HG02588 (cell line): ENCODE measurements around the gene HAVCR1.

Experiments
- ATAC-seq: cut with Tn5 transposase; IDR thresholded peaks from one replicate; pipeline ENCODE4 v1.9.1; 2021; ENCODE audit warnings: mild to moderate bottlenecking, moderate library complexity; ENCODE audit not compliant: unreplicated experiment

HAVCR1 gene

GRCh38 chr5:157004893-157005551 is 53.9 kb downstream of the HAVCR1 start:
- no peak for ATAC-seq

GRCh38 chr5:156991714-156992113 is 67.2 kb downstream of the HAVCR1 start:
- no peak for ATAC-seq

GRCh38 chr5:156984064-156984463 is 74.9 kb downstream of the HAVCR1 start:
- no peak for ATAC-seq

GRCh38 chr5:156981481-156981880 is 77.4 kb downstream of the HAVCR1 start:
- no peak for ATAC-seq
